ENCODE results near the gene JARID2.

The JARID2 gene

DNA sequence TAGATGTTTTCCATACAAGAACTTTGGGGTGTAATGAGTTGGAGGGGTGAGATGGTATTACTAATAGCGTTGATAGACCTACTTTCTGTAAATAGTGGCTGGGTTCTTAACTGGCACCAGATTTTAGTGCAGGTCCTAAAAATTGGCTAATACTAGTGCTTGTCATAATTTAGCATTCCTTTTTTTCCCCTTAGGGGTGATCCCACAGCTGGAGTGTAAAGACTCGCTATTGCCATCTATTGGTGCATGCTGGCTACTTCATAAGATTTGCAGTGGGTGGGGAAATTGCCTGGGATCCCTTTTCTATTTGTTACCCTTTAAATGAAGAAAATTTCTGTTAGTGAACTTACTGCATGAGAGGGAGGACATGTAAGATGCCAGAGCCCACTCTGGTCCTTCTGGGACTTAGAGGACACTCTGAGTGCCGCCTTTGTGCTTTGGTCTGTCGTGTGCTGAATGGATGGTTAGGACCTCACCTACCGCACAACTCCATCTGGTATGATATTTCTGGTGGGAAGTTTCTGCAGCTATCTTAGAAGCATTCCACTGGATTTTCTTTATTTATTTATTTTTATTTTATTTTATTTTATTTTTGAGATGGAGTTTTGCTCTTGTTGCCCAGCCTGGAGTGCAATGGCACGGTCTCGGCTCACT, 195.5 kb downstream of the JARID2 start:
- no peak overlapping the region for H3K27ac ChIP-seq (ENCODE audit: low read length)
- no peaks in the 10 kb centered on the region for H3K9me2 ChIP-seq (replicated peaks; ENCODE audit: insufficient read depth, low read length)
- peaks cover 90% of the 10 kb centered on the region for H3K79me2 ChIP-seq (ENCODE audit: low read length)
- H3K4me1 ChIP-seq (ENCODE audit: low read length): peaks cover 34% of the 10 kb centered on the region
- DNase-seq: peak; percentile 52
- no peaks in the 10 kb centered on the region for H4K20me1 ChIP-seq (ENCODE audit: insufficient read depth, low read length)
- TF ChIP-seq EZH2phosphoT487 (IDR thresholded peaks at IDR 0.05; ENCODE audit: low read length) (no peak), EZH2 (optimal IDR thresholded peaks at IDR 0.05; ENCODE audit: low read depth, low read length) (no peak)
- TF ChIP-seq, protein P1, sequence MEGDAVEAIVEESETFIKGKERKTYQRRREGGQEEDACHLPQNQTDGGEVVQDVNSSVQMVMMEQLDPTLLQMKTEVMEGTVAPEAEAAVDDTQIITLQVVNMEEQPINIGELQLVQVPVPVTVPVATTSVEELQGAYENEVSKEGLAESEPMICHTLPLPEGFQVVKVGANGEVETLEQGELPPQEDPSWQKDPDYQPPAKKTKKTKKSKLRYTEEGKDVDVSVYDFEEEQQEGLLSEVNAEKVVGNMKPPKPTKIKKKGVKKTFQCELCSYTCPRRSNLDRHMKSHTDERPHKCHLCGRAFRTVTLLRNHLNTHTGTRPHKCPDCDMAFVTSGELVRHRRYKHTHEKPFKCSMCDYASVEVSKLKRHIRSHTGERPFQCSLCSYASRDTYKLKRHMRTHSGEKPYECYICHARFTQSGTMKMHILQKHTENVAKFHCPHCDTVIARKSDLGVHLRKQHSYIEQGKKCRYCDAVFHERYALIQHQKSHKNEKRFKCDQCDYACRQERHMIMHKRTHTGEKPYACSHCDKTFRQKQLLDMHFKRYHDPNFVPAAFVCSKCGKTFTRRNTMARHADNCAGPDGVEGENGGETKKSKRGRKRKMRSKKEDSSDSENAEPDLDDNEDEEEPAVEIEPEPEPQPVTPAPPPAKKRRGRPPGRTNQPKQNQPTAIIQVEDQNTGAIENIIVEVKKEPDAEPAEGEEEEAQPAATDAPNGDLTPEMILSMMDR (IDR thresholded peaks at IDR 0.05; ENCODE audit: low read length): peak; percentile 80
- no peak overlapping the region for H3K9ac ChIP-seq (ENCODE audit: low read length)
- H2AFZ ChIP-seq (ENCODE audit: low read length): no peak overlapping the region
- no peak overlapping the region for H3K4me3 ChIP-seq (ENCODE audit: low read length)
- no peaks in the 10 kb centered on the region for H3F3A ChIP-seq (ENCODE audit: insufficient read depth, low read length)
- no peak overlapping the region for H3K4me2 ChIP-seq (ENCODE audit: low read depth, low read length)
- no peaks in the 10 kb centered on the region for H3K27me3 ChIP-seq (replicated peaks; ENCODE audit: insufficient read depth, low read length)
- H3K9me3 ChIP-seq (replicated peaks; ENCODE audit: insufficient read depth, low read length): no peaks in the 10 kb centered on the region
- H3K36me3 ChIP-seq (replicated peaks; ENCODE audit: insufficient read depth, low read length): no peaks in the 10 kb centered on the region

DNA sequence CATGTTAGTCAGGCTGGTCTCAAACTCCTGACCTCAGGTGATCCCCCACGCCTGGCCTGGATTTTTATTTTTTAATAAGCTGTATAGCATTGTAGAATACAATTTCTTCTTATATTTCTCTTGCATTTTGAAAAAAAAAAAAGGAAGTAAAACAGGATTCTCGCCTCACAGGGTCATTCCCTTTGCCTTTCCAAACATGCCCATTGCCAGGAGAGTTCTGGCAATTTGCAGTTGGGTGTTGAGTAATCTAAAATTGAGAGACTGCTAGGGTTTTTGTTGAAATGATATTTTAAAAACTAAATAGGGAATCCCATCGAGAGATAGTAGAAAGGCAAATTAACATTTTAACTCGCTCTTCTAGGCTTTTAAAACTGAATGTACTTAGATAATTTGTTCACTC, 196.1 kb downstream of the JARID2 start:
- no peak overlapping the region for H3K4me3 ChIP-seq (ENCODE audit: low read length)
- peaks cover 89% of the 10 kb centered on the region for H3K79me2 ChIP-seq (ENCODE audit: low read length)
- no peak overlapping the region for H3K4me2 ChIP-seq (ENCODE audit: low read depth, low read length)
- no peaks in the 10 kb centered on the region for H4K20me1 ChIP-seq (ENCODE audit: insufficient read depth, low read length)
- H3K9me2 ChIP-seq (replicated peaks; ENCODE audit: insufficient read depth, low read length): no peaks in the 10 kb centered on the region
- H3K4me1 ChIP-seq (ENCODE audit: low read length): peaks cover 28% of the 10 kb centered on the region
- TF ChIP-seq EZH2 (optimal IDR thresholded peaks at IDR 0.05; ENCODE audit: low read depth, low read length) (no peak), EZH2phosphoT487 (IDR thresholded peaks at IDR 0.05; ENCODE audit: low read length) (no peak)
- TF ChIP-seq, protein P1 (IDR thresholded peaks at IDR 0.05; ENCODE audit: low read length): no peak
- no peak overlapping the region for H3K27ac ChIP-seq (ENCODE audit: low read length)
- no peaks in the 10 kb centered on the region for H3K27me3 ChIP-seq (replicated peaks; ENCODE audit: insufficient read depth, low read length)
- no peaks in the 10 kb centered on the region for H3K36me3 ChIP-seq (replicated peaks; ENCODE audit: insufficient read depth, low read length)
- no peak overlapping the region for H3K9ac ChIP-seq (ENCODE audit: low read length)
- no peaks in the 10 kb centered on the region for H3K9me3 ChIP-seq (replicated peaks; ENCODE audit: insufficient read depth, low read length)
- H3F3A ChIP-seq (ENCODE audit: insufficient read depth, low read length): no peaks in the 10 kb centered on the region
- DNase-seq: no peak
- no peak overlapping the region for H2AFZ ChIP-seq (ENCODE audit: low read length)

DNA sequence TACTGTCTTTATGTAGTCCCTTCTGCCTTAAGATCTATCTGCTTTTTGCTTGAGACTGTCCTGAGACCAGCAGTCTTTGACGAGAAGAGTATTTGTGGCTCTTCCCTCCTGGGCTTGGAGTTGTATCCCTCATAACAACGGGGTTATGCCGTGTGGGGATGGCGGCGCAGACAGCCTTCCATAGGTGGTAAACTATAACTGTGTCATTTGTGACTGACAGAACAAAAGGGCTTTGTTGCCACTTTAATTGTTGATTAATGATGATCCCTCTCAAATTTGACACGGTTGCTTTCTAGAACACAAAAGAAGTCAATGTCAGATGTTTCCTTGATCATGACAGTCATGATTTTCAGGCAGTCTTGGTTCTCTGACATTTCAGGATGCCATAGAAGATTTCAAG, 196.6 kb downstream of the JARID2 start:
- no peak overlapping the region for H3K9ac ChIP-seq (ENCODE audit: low read length)
- H4K20me1 ChIP-seq (ENCODE audit: insufficient read depth, low read length): no peaks in the 10 kb centered on the region
- H3K4me3 ChIP-seq (ENCODE audit: low read length): no peak overlapping the region
- H3K4me1 ChIP-seq (ENCODE audit: low read length): peaks cover 27% of the 10 kb centered on the region
- no peaks in the 10 kb centered on the region for H3K36me3 ChIP-seq (replicated peaks; ENCODE audit: insufficient read depth, low read length)
- no peaks in the 10 kb centered on the region for H3K9me2 ChIP-seq (replicated peaks; ENCODE audit: insufficient read depth, low read length)
- no peak overlapping the region for H3K4me2 ChIP-seq (ENCODE audit: low read depth, low read length)
- H3K9me3 ChIP-seq (replicated peaks; ENCODE audit: insufficient read depth, low read length): no peaks in the 10 kb centered on the region
- DNase-seq: no peak
- H3K27ac ChIP-seq (ENCODE audit: low read length): no peak overlapping the region
- no peak for TF ChIP-seq EZH2phosphoT487 (IDR thresholded peaks at IDR 0.05; ENCODE audit: low read length)
- TF ChIP-seq EZH2 (optimal IDR thresholded peaks at IDR 0.05; ENCODE audit: low read depth, low read length): no peak
- TF ChIP-seq, protein P1 (IDR thresholded peaks at IDR 0.05; ENCODE audit: low read length): no peak
- H3K79me2 ChIP-seq (ENCODE audit: low read length): peaks cover 89% of the 10 kb centered on the region
- H3K27me3 ChIP-seq (replicated peaks; ENCODE audit: insufficient read depth, low read length): no peaks in the 10 kb centered on the region
- no peaks in the 10 kb centered on the region for H3F3A ChIP-seq (ENCODE audit: insufficient read depth, low read length)
- H2AFZ ChIP-seq (ENCODE audit: low read length): no peak overlapping the region
